NCI-H460 (cell line): ENCODE data around the gene TBC1D20. TPM values are rescaled to one million over a fixed set of nuclear protein-coding genes. Genes with fewer than 3 reads are reported as not detected.
"Not testable (repeated sequence)": the region's sequence is repeated elsewhere in the genome, so short reads cannot be mapped to it uniquely, and the experiment has no call there.

Experiments used
- DNase-seq: peaks from one replicate; pipeline ENCODE4 v3.0.0-alpha.2; 2016; ENCODE audit warnings: low read depth; ENCODE audit errors: extremely low read depth
- polyA plus RNA-seq: library from polyadenylated mRNA; depleted of rRNA; stranded (reverse); fragments of >200 nt; gene quantifications from 2 replicates; pipeline ENCODE4 v1.2.3, GENCODE V29; 2014; cell fraction: nucleus; rRNA removed
- total RNA-seq: library from RNA; depleted of rRNA; stranded (reverse); fragments of >200 nt; shearing (Covaris generic); gene quantifications from 2 replicates; pipeline ENCODE4 v1.2.3, GENCODE V29; 2014; rRNA removed

The TBC1D20 gene, protein sequence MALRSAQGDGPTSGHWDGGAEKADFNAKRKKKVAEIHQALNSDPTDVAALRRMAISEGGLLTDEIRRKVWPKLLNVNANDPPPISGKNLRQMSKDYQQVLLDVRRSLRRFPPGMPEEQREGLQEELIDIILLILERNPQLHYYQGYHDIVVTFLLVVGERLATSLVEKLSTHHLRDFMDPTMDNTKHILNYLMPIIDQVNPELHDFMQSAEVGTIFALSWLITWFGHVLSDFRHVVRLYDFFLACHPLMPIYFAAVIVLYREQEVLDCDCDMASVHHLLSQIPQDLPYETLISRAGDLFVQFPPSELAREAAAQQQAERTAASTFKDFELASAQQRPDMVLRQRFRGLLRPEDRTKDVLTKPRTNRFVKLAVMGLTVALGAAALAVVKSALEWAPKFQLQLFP
- 24.6 and 27.5 TPM in 2 replicates for total RNA-seq
- polyA plus RNA-seq, result 26.0 and 28.6 TPM in 2 replicates

DNA sequence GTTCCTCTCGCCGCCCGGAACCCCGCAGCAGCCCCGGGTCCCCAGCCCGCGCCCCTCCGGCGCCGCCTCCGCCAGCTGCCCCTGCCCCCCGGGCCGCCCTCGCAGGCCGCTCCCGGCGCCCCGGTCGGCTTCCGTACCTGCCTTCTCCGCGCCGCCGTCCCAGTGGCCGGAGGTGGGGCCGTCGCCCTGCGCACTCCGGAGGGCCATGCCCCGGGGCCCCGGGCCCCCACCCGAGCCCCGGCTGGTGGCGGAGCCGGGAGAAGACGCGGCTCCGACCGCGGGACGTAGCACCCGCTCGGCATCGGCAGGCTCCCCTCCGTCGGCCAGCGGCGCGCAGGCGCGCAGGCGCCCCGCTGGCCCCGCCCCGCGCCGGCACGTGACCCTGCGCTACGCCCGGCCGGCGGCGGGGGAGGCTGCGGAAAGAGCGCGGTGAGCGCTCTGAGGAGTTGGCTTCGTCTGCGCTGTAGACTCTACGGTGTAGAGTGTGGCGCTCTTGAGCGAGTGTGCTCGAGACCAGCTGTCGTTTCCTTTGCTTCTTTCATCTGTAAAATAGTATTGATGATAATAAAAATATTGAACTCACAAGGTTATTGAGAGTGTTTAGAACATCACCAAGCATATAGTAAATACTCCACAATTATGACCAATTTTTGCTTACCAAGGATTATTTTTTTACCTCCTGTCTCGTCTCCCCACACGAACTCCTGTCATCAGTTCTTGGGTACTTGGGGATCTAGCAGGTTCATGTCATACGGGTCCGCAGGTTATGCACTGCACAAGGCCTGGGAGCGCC lies at the start of gene TBC1D20:
TBC1D20 (minus strand) TSS at position 335 of the 793 bp plus-strand sequence; CDS start at position 207, 128 bp downstream.
- peak; percentile 84 for DNase-seq

- DNase-seq, result not testable (repeated sequence)
These were observed 48.2 kb upstream of the TBC1D20 start for GRCh38 chr20:510328-511057.

- DNase-seq, result not testable (repeated sequence)
These were observed 46.0 kb upstream of the TBC1D20 start for GRCh38 chr20:508364-508787.

DNA sequence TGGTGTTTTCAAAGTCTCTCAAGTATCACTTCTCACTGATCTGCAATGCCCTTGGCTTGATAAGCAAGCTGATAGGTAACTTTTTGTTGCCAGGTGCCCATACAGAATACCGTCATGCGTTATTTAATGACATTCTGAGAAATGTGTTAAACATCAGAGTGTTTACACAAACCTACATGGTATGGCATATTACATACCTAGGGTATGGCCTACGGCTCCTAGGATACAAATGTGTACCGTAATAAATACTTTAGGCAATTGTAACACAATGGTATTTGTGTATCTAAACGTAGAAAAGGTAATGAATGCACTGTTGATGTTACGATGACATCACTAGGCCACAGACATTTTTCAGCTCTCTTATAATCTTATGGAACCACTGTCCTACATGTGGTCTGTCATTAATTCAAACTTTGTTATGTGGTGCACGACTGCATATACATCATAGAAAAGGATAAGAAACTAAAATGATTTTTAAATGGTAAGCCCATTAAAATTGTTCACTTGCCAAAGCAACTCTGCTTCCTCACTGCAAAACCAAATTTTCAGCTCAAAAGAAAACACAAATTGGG lies 45.5 kb upstream of the TBC1D20 start:
- no peak for DNase-seq

DNA sequence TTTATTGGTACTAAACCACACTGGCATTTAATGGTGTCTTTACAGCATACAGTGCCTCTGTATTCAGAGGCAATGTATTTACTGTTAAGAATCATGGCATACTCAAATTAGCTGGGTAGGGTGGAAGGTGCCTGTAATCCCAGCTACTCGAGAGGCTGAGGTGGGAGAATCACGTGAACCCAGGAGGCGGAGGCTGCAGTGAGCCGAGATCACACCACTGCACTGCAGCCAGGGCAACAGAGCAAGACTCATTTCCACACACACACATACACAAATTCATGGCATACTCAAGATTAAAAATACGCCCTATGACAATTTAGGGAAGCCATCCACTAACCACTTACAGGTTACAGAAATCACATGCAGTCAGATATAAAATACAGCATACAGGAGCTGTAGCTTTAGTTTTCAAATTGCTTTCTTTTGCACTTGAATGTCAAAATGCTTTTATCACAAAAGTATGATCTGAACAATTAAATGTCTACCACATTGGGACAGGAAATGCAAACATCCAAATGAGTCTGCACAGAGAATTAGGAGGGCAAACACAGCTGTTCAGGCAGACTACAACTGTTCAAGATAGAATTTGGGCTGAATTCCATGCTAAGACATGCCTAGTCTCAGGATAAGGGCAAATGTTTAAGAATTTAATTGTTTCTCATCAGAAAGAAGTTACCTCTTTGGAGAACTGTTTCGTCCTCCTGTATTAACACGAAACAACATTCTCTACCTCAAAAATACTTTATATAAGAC lies 44.8 kb upstream of the TBC1D20 start:
- DNase-seq, result no peak

DNA sequence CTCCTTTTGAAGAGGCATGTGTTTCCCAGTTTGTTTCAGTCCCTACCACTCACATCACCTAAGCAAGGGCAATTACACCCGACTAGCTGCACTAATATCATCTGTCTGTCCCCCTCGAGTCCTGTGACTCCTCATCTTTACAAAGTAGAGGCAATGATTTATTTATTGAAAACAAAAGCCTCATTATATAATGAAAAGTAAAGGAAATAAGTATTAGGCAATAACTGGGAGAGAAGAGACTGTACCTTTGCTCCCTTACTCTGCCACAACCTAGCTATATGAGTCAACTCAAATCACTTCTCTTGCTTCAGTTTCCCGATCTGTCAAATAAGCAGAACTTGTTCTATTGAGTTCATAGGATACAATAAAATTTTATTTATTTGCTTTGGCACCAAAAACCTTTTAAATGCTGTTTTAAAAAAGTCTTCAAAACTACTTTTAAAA lies 42.3 kb upstream of the TBC1D20 start:
- DNase-seq, result no peak

- no peak for DNase-seq
These were observed 40.9 kb upstream of the TBC1D20 start for GRCh38 chr20:503048-503737.

DNA sequence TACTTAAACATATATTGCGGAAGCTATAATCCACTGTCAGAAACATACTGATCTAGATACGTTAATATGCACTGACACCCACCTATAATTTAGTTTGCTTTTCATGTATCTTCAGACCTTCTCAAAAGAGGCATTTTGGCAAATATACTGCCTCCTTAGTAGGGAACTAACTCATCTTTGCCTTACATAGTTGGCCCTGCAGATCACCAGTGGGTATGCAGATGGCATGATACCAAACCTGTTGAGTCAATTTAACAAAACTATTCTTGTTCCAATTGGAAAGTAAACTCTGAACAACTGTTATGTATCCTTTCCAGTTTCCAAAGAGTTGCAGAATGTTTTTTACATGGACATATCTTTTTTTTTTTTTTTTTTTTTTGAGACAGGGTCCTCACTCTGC lies 35.6 kb upstream of the TBC1D20 start:
- DNase-seq, result no peak

DNA sequence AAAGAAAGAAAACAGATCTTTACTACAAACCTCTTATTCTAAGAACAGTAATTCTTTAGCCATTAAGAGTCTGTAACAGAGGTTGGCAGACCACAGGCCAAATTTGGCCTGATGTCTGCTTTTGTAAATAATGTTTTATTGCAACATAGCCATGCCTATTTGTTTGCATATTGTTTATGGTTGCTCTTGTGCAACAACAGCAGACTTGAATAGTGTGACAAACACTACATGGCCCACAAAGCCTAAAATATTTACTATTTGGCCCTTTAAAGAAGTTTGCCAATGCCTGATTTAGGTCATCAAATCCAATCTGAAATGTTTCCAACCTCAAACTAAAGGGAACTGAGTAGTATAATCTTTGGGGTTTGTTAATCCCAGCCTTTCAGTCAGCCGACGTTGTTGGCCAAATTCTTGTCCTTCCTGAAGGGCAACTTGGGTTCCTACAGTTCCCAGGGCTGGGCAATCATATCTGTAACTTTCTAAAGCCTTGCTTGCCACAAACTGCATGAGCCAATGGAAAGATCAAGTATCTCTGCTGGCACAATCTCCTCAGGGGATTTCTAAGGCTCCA lies 33.9 kb upstream of the TBC1D20 start:
- no peak for DNase-seq

GRCh38 chr20:492159-492558 lies 29.8 kb upstream of the TBC1D20 start:
- no peak for DNase-seq

- no peak for DNase-seq
These were observed 25.3 kb upstream of the TBC1D20 start for GRCh38 chr20:487655-488054.

GRCh38 chr20:483815-484644 lies 21.7 kb upstream of the TBC1D20 start:
- no peak for DNase-seq

- DNase-seq, result no peak
These were observed 18.8 kb upstream of the TBC1D20 start for GRCh38 chr20:481167-481566.

DNA sequence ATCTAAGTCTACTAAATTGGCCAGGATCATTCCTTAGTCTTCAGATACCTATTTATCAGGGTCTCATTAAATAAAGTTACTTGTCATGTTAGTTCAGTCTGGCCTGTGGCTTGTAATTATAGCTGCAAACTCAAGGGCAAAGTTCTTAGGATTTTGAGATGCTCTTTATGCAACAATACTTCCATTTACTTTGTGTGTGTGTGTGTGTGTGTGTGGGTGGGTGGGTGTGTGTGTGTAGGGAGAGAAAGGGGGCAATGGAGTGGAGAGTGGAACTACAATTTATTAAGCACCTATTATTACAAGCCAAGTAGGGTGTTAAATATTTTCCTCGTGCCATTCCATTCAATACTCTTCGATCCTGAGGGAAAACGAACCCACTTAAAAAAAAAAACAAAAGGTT lies 17.7 kb upstream of the TBC1D20 start:
- DNase-seq, result no peak

DNA sequence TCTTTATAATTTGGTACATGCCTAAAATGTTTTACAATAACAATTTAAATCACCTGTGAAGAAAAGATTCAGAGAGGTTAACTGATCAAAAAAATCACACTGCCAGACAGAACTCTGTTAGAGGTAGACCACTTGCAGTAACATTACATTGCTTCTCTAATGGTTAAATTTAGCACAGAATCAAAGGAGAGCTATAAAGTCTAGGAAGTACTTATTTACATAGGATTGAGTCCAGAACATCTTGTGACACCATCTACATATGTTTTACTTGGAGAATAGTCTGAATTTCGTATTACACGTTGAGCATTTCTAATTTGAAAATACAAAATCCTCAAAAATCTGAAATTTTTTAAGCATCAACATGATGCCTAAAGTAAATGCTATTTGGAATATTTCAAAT lies 17.2 kb upstream of the TBC1D20 start:
- no peak for DNase-seq

- peak; percentile 68 for DNase-seq
These were observed 16.7 kb upstream of the TBC1D20 start for GRCh38 chr20:478949-479429.

GRCh38 chr20:478010-478948 lies 15.9 kb upstream of the TBC1D20 start:
- no peak for DNase-seq
